GM10847 (cell line): ENCODE measurements around the gene ELK3.

Experiments
- POLR2A ChIP-seq: IDR thresholded peaks from 2 replicates; pipeline ENCODE4 v1.6.1; 2011; ENCODE audit not compliant: insufficient read length; ENCODE audit errors: extremely low read depth

ELK3 gene

GRCh38 chr12:96236221-96236822 is 42.1 kb downstream of the ELK3 start:
- no peak for TF ChIP-seq POLR2A

GRCh38 chr12:96237035-96237434 is 42.9 kb downstream of the ELK3 start:
- no peak for TF ChIP-seq POLR2A

GRCh38 chr12:96237465-96238077 is 43.4 kb downstream of the ELK3 start:
- TF ChIP-seq POLR2A: no peak

- no peak for TF ChIP-seq POLR2A
Observed at GRCh38 chr12:96238336-96239047, 44.3 kb downstream of the ELK3 start.

GRCh38 chr12:96239711-96240635 is 45.8 kb downstream of the ELK3 start:
- TF ChIP-seq POLR2A: no peak

- no peak for TF ChIP-seq POLR2A
Observed at GRCh38 chr12:96240656-96241055, 46.5 kb downstream of the ELK3 start.

- no peak for TF ChIP-seq POLR2A
Observed at GRCh38 chr12:96241431-96241830, 47.3 kb downstream of the ELK3 start.

- TF ChIP-seq POLR2A: no peak
Observed at GRCh38 chr12:96241846-96242256, 47.7 kb downstream of the ELK3 start.

GRCh38 chr12:96242597-96242996 is 48.4 kb downstream of the ELK3 start:
- no peak for TF ChIP-seq POLR2A

- no peak for TF ChIP-seq POLR2A
Observed at GRCh38 chr12:96244826-96245225, 50.7 kb downstream of the ELK3 start.

GRCh38 chr12:96246926-96247505 is 52.8 kb downstream of the ELK3 start:
- no peak for TF ChIP-seq POLR2A

GRCh38 chr12:96247563-96247962 is 53.4 kb downstream of the ELK3 start:
- TF ChIP-seq POLR2A: no peak

- TF ChIP-seq POLR2A: no peak
Observed at GRCh38 chr12:96248136-96248931, 54.2 kb downstream of the ELK3 start.
